HG03066 (cell line): Measurements from ENCODE around the gene SEZ6.

Experiments
- ATAC-seq: cut with Tn5 transposase; IDR thresholded peaks from one replicate; pipeline ENCODE4 v1.9.1; 2021; ENCODE audit warnings: low read depth; ENCODE audit not compliant: unreplicated experiment

SEZ6 gene

GRCh38 chr17:29003289-29003688 lies 2.5 kb downstream of the SEZ6 start:
- no peak for ATAC-seq

GRCh38 chr17:29002811-29003210 lies 3.0 kb downstream of the SEZ6 start:
- no peak for ATAC-seq

- no peak for ATAC-seq
These were observed 4.9 kb downstream of the SEZ6 start for GRCh38 chr17:29000973-29001372.

- no peak for ATAC-seq
These were observed 6.6 kb downstream of the SEZ6 start for GRCh38 chr17:28999206-28999605.

GRCh38 chr17:28997806-28998205 lies 8.0 kb downstream of the SEZ6 start:
- no peak for ATAC-seq

- no peak for ATAC-seq
These were observed 9.2 kb downstream of the SEZ6 start for GRCh38 chr17:28996554-28997096.

- no peak for ATAC-seq
These were observed 12.0 kb downstream of the SEZ6 start for GRCh38 chr17:28993645-28994426.

- no peak for ATAC-seq
These were observed 12.9 kb downstream of the SEZ6 start for GRCh38 chr17:28992625-28993600.

GRCh38 chr17:28992185-28992584 lies 13.6 kb downstream of the SEZ6 start:
- ATAC-seq, result no peak

- no peak for ATAC-seq
These were observed 14.1 kb downstream of the SEZ6 start for GRCh38 chr17:28991779-28992178.

GRCh38 chr17:28989028-28989427 lies 16.8 kb downstream of the SEZ6 start:
- ATAC-seq, result no peak

- no peak for ATAC-seq
These were observed 17.4 kb downstream of the SEZ6 start for GRCh38 chr17:28988475-28988874.

- ATAC-seq, result no peak
These were observed 18.8 kb downstream of the SEZ6 start for GRCh38 chr17:28986714-28987655.

- ATAC-seq, result no peak
These were observed 19.7 kb downstream of the SEZ6 start for GRCh38 chr17:28985950-28986713.

GRCh38 chr17:28983286-28984230 lies 22.3 kb downstream of the SEZ6 start:
- no peak for ATAC-seq

GRCh38 chr17:28982131-28982793 lies 23.6 kb downstream of the SEZ6 start:
- ATAC-seq, result no peak

- no peak for ATAC-seq
These were observed 27.4 kb downstream of the SEZ6 start for GRCh38 chr17:28978356-28978964.
